ENCODE measurements around the gene CRNKL1.

GRCh38 chr20:20063941-20064702 is 11.9 kb upstream of the CRNKL1 start:
- TF ChIP-seq CTCF (IDR thresholded peaks at IDR 0.05 in 2 of 3, conservative IDR thresholded peaks at IDR 0.05 in 1 of 3; ENCODE audit: borderline replicate concordance in 1 of 3, insufficient read depth in 1 of 3, low read depth in 2 of 3, low read length in 2 of 3) (no peak), REST (IDR thresholded peaks at IDR 0.05; ENCODE audit: low read depth) (peak; percentile 21), EZH2 (IDR thresholded peaks at IDR 0.05) (no peak)
